Measurements from ENCODE around the gene SNCB.
"Not testable (repeated sequence)": the region's sequence is repeated elsewhere in the genome, so short reads cannot be mapped to it uniquely, and the experiment has no call there.

The SNCB gene

GRCh38 chr5:176596689-176597416, 33.5 kb downstream of the SNCB start:
- DNase-seq: no peak

- DNase-seq: no peak
Observed at GRCh38 chr5:176596069-176596644, 34.2 kb downstream of the SNCB start.

GRCh38 chr5:176595386-176595943, 34.9 kb downstream of the SNCB start:
- no peak for DNase-seq

GRCh38 chr5:176594554-176594953, 35.8 kb downstream of the SNCB start:
- DNase-seq: no peak

- no peak for DNase-seq
Observed at GRCh38 chr5:176593273-176593869, 37.0 kb downstream of the SNCB start.

- no peak for DNase-seq
Observed at GRCh38 chr5:176592573-176592972, 37.8 kb downstream of the SNCB start.

GRCh38 chr5:176591667-176592066, 38.7 kb downstream of the SNCB start:
- not testable (repeated sequence) for DNase-seq

- no peak for DNase-seq
Observed at GRCh38 chr5:176590035-176590717, 40.2 kb downstream of the SNCB start.

- DNase-seq: no peak
Observed at GRCh38 chr5:176589039-176589769, 41.1 kb downstream of the SNCB start.

- no peak for DNase-seq
Observed at GRCh38 chr5:176588297-176588696, 42.0 kb downstream of the SNCB start.

GRCh38 chr5:176587398-176587797, 42.9 kb downstream of the SNCB start:
- no peak for DNase-seq

GRCh38 chr5:176583076-176583475, 47.3 kb downstream of the SNCB start:
- DNase-seq: no peak

- DNase-seq: no peak
Observed at GRCh38 chr5:176581361-176581760, 49.0 kb downstream of the SNCB start.

- no peak for DNase-seq
Observed at GRCh38 chr5:176579323-176579722, 51.0 kb downstream of the SNCB start.

GRCh38 chr5:176578391-176578808, 51.9 kb downstream of the SNCB start:
- DNase-seq: peak; percentile 61

GRCh38 chr5:176577312-176578176, 52.8 kb downstream of the SNCB start:
- no peak for DNase-seq

- DNase-seq: no peak
Observed at GRCh38 chr5:176575488-176576422, 54.6 kb downstream of the SNCB start.

- no peak for DNase-seq
Observed at GRCh38 chr5:176575066-176575465, 55.3 kb downstream of the SNCB start.

- no peak for DNase-seq
Observed at GRCh38 chr5:176574297-176574591, 56.1 kb downstream of the SNCB start.

GRCh38 chr5:176573564-176574296, 56.6 kb downstream of the SNCB start:
- DNase-seq: peak; percentile 21
